WERI-Rb-1 (cell line): Measurements from ENCODE around the gene LPP.

Source experiments
- DNase-seq: peaks from one replicate; pipeline ENCODE4 v3.0.0-alpha.2; 2020
- H3K27ac ChIP-seq: fragments of 250-450 bp; sonication (Bioruptor Pico); 2 replicates; pipeline ENCODE4 v1.5.1; 2020; ENCODE audit warnings: mild to moderate bottlenecking, moderate library complexity
- H3K27me3 ChIP-seq: fragments of 250-450 bp; sonication (Bioruptor Pico); 2 replicates; pipeline ENCODE4 v1.5.1; 2021; ENCODE audit warnings: mild to moderate bottlenecking, low read depth, moderate library complexity; ENCODE audit not compliant: insufficient read depth, severe bottlenecking
- H3K36me3 ChIP-seq: fragments of 250-450 bp; sonication (Bioruptor Pico); 2 replicates; pipeline ENCODE4 v1.5.1; 2020; ENCODE audit warnings: mild to moderate bottlenecking, moderate library complexity
- H3K4me3 ChIP-seq: 2 replicates; pipeline ENCODE4 v1.5.1; 2011; ENCODE audit warnings: low read depth, mild to moderate bottlenecking, control low read depth, low read length
- H3K9me3 ChIP-seq: fragments of 250-450 bp; sonication (Bioruptor Pico); 2 replicates; pipeline ENCODE4 v1.5.1; 2021; ENCODE audit warnings: mild to moderate bottlenecking, moderate library complexity; ENCODE audit not compliant: severe bottlenecking
- TF ChIP-seq, protein P1 (sequence below): IDR thresholded peaks from 2 replicates; pipeline ENCODE4 v1.5.1; 2011; ENCODE audit warnings: low read depth, mild to moderate bottlenecking, control low read depth, inconsistent platforms, low read length

LPP gene

DNA sequence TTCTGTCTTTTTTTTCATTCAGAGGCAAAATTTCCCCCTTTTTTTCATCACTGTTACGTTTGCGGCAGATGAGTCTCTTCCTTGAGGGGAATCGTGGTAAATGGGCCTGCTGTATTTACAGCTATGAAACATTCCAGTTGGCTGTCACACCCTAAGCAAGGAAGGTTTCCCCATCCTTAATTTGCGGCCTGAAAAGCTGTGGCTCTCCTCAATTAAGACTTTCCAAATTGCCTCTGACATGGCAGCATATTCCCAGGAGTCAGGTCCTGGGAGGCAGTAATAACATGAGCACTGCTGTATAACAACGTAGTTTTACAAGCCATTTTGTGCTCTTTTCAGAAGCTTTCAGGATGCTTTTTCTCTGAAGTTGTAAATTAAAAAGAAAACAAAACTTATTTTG lies 420.9 kb downstream of the LPP start:
- no peak for DNase-seq
- TF ChIP-seq, protein P1, sequence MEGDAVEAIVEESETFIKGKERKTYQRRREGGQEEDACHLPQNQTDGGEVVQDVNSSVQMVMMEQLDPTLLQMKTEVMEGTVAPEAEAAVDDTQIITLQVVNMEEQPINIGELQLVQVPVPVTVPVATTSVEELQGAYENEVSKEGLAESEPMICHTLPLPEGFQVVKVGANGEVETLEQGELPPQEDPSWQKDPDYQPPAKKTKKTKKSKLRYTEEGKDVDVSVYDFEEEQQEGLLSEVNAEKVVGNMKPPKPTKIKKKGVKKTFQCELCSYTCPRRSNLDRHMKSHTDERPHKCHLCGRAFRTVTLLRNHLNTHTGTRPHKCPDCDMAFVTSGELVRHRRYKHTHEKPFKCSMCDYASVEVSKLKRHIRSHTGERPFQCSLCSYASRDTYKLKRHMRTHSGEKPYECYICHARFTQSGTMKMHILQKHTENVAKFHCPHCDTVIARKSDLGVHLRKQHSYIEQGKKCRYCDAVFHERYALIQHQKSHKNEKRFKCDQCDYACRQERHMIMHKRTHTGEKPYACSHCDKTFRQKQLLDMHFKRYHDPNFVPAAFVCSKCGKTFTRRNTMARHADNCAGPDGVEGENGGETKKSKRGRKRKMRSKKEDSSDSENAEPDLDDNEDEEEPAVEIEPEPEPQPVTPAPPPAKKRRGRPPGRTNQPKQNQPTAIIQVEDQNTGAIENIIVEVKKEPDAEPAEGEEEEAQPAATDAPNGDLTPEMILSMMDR, result no peak
- H3K4me3 ChIP-seq, result no peak overlapping the region
- no peaks in the 10 kb centered on the region for H3K27me3 ChIP-seq
- H3K36me3 ChIP-seq, result no peaks in the 10 kb centered on the region
- no peaks in the 10 kb centered on the region for H3K9me3 ChIP-seq
- H3K27ac ChIP-seq, result no peak overlapping the region

DNA sequence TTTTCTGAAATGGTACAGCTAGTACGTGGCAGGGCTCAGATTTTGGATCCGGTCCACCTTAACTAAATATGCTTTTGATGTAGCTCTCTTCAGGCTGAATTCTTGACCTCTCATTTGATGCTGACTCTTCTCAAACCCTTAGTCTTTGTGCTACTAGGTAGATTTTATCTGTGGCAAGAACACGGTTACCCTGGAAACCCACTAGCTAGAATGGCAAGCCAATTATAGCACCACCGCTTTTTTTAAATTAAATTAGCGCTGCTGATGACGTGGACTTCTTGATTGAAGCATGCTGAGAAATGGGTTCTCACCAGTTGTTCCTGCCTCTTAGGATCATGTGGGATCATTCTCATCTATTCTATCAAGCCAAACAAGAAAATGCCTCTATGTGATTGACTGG lies 421.5 kb downstream of the LPP start:
- no peak overlapping the region for H3K27ac ChIP-seq
- H3K4me3 ChIP-seq, result no peak overlapping the region
- no peak for DNase-seq
- no peaks in the 10 kb centered on the region for H3K9me3 ChIP-seq
- H3K36me3 ChIP-seq, result no peaks in the 10 kb centered on the region
- TF ChIP-seq, protein P1, result no peak
- no peaks in the 10 kb centered on the region for H3K27me3 ChIP-seq

DNA sequence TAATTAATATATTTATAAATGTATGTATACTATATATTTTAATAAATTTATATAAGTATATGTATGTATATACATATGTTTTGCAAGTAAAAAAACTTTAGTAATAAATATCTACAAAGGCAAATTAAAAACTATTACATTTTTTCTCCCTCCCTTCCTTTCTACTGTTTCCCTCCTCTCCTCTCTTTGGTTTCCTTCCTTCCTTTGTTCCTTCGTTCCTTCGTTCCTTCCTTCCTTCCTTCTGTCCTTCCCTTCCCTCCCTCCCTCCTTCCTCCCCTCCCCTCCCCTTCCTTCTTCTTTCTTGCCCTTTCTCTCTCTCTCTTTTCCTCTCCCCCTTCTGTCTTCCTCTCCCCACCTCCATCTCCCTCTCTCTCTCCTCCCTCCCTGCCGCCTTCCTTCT lies 423.6 kb downstream of the LPP start:
- no peak overlapping the region for H3K4me3 ChIP-seq
- no peaks in the 10 kb centered on the region for H3K27me3 ChIP-seq
- H3K27ac ChIP-seq, result no peak overlapping the region
- H3K36me3 ChIP-seq, result no peaks in the 10 kb centered on the region
- TF ChIP-seq, protein P1, result no peak
- H3K9me3 ChIP-seq, result no peaks in the 10 kb centered on the region
- no peak for DNase-seq

DNA sequence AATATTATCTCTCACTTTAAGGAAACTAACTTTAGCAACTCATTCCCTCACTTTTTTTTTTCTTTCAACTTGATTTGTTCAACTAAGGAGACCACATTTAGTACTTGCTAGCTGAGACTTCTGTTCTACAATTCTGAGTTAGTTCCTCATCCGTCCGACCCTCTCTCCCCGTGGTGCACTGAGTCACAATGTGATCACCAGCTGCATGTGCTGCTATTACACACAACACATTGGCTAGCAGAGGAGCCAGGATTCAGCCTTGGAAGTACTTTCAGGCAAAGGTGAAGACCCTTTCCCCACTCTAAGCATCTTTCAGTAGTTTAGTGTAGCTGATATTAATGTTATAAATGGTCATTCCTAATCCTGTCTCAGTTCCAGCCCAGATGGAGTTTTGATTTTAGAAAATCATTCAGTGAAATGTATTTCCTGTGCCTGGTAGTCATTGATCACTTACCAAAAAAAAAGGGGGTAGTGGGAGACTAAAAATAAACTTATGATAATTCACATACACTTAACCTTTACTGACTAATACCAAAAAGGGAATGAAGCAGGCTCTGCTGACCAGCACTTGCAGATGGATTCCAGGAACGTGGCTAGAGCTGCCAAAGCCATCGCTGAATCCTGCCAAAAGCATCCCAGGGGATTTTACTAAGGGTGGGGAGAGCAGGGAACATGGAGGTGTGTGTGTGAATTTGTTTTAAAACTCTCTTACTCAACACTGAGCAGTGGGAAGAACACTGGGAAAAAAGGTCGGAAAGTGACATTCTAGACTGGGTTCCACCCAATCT lies 424.8 kb downstream of the LPP start:
- H3K36me3 ChIP-seq, result no peaks in the 10 kb centered on the region
- H3K27me3 ChIP-seq, result no peaks in the 10 kb centered on the region
- DNase-seq, result no peak
- H3K9me3 ChIP-seq, result no peaks in the 10 kb centered on the region
- TF ChIP-seq, protein P1, result no peak
- no peak overlapping the region for H3K4me3 ChIP-seq
- H3K27ac ChIP-seq, result no peak overlapping the region

DNA sequence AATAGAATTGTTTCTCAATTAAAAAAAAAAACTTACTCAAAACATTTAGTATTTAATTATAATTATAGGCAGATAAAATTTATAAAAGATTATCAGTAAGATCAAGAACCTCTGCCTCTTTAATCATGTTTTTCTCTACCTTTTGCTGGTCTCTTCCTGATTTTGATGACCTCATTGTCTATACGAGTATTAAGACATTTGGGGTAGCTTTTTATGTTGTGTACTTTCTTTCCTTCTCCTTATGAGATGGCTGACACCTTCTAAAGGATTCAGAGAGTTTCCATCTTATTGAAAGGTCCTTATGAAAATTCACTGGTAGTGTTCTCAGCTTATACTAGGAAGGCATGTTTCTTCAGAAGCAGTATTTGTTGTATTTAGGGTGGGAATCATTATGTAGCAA lies 426.3 kb downstream of the LPP start:
- Histone ChIP-seq H3K27ac (no peak overlapping the region), H3K4me3 (no peak overlapping the region), H3K27me3 (no peaks in the 10 kb centered on the region), H3K9me3 (no peaks in the 10 kb centered on the region), H3K36me3 (no peaks in the 10 kb centered on the region)
- TF ChIP-seq, protein P1, result no peak
- no peak for DNase-seq

DNA sequence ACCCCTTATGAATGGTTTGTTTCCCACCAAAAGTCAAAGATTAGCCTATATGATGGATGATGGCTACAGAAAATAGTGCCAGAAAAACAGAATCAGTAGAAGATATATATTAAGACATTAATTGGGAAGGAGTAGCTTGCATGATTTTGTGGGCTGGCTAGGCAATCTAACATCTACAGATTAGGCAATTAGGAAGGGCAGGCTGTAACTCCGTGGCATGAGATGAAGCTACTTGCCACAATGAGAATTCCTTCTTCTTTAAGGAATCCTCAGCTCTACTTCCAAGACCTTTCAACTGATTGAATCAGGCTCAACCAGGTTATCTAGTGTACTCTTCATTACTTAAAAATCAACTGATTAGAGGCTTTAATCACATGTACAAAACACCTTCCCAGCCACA lies 426.7 kb downstream of the LPP start:
- Histone ChIP-seq H3K27ac (no peak overlapping the region), H3K36me3 (no peaks in the 10 kb centered on the region), H3K27me3 (no peaks in the 10 kb centered on the region), H3K9me3 (no peaks in the 10 kb centered on the region), H3K4me3 (no peak overlapping the region)
- DNase-seq, result no peak
- TF ChIP-seq, protein P1, result no peak
